Right ventricle myocardium superior (tissue), 1 donor: Measurements from ENCODE around the gene CCNL1. TPM values are rescaled to one million over a fixed set of nuclear protein-coding genes. Genes with fewer than 3 reads are reported as not detected.

ENCODE experiments used
- ATAC-seq: fragments of 200-7000 bp; cut with Tn5 transposase; one replicate; pipeline ENCODE4 v1.9.1; 2020; ENCODE audit warnings: mild to moderate bottlenecking; ENCODE audit not compliant: poor library complexity
- DNase-seq: peaks from one replicate; pipeline ENCODE4 v3.0.0-alpha.2; 2020
- intact Hi-C: fragments of 100-400 bp; cut with DNase I; formaldehyde crosslinking; loops from one replicate; pipeline ENCODE4 v1.11.2; 2022
- total RNA-seq: library from RNA; stranded (reverse); fragmentation: NEBNext Ultra II Directional; extraction: Animal tissue kit (Norgen Biotek cat#: 25700); gene quantifications from one replicate; pipeline ENCODE4 v1.2.1, GENCODE V29; 2021
- donor health status: DM: no; HTN: yes; CAD: no; lungs with severe emphysema.

CCNL1 gene
- total RNA-seq, 1 donor from 2014 or later: 20.2 TPM

GRCh38 chr3:157099326-157100095 is 60.4 kb downstream of the CCNL1 start:
- ATAC-seq: peak; percentile 6
- peak; percentile 30 for DNase-seq
- intact Hi-C loops: no loop called here

DNA sequence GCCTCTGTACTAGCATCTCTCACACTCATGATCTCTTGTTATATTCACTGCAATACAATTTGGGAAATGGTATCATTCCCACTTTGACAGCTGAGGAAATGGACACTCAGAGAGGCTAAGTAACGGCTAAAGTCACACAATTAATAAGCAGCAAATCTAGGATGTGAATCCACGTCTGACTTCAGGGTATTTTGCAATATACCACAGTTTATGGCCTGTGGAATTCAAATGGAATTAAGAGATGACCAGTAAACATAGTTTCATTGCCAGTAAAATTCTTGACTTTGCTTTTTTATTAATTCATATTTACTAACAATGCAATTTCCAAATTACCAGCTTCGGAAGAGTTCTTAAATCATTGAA is 61.1 kb downstream of the CCNL1 start:
- no peak for ATAC-seq
- no peak for DNase-seq
- intact Hi-C loops: no loop called here

DNA sequence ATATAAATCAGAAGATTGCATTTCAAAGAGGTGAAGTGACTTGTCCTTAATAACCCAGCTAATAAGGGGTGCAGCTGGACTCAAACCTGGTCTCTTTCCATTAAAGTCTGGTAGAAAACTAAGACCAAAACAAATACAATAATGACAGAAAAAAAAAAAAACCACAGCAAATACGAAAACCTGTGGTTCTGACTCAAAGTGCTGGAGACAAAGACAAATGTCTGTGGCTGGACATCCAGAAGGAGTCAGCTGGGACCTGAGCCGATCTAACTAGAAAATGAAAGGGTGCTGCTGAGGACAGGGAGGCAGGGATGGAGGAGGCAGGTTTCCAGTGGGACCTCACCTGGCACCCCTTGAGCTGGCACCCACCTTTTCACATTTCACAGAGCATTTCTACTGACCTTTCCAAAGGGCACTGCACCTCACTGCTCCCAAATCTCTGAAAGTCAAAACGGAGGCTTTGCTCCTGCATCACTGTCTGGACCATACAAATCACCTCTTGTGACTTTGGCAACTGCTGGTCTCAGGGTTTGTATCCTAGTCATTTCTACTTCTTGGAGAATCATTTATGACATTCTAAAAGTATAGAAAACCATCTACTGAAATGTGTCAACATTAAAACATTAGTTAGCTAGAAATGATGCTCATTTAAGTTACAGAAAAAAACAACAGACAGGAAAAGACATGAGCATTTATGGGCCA is 61.7 kb downstream of the CCNL1 start:
- no peak for DNase-seq
- intact Hi-C loops: no loop called here
- no peak for ATAC-seq
